Measurements from ENCODE around the gene WNT10A.
"Not testable (repeated sequence)": the region's sequence is repeated elsewhere in the genome, so short reads cannot be mapped to it uniquely, and the experiment has no call there.

DNA sequence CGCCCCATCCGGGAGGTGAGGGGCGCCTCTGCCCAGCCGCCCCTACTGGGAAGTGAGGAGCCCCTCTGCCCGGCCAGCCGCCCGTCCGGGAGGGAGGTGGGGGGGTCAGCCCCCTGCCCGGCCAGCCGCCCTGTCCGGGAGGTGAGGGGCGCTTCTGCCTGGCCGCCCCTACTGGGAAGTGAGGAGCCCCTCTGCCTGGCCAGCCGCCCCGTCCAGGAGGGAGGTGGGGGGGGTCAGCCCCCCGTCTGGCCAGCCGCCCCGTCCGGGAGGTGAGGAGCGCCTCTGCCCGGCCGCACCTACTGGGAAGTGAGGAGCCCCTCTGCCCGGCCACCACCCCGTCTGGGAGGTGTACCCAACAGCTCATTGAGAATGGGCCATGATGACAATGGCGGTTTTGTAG, 51.1 kb downstream of the WNT10A start:
- TF ChIP-seq, protein P1, sequence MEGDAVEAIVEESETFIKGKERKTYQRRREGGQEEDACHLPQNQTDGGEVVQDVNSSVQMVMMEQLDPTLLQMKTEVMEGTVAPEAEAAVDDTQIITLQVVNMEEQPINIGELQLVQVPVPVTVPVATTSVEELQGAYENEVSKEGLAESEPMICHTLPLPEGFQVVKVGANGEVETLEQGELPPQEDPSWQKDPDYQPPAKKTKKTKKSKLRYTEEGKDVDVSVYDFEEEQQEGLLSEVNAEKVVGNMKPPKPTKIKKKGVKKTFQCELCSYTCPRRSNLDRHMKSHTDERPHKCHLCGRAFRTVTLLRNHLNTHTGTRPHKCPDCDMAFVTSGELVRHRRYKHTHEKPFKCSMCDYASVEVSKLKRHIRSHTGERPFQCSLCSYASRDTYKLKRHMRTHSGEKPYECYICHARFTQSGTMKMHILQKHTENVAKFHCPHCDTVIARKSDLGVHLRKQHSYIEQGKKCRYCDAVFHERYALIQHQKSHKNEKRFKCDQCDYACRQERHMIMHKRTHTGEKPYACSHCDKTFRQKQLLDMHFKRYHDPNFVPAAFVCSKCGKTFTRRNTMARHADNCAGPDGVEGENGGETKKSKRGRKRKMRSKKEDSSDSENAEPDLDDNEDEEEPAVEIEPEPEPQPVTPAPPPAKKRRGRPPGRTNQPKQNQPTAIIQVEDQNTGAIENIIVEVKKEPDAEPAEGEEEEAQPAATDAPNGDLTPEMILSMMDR (IDR thresholded peaks at IDR 0.05) = not testable (repeated sequence)
- TF ChIP-seq POLR2AphosphoS5, POLR2A (IDR thresholded peaks at IDR 0.05): not testable (repeated sequence)
